Upper lobe of left lung (tissue), 6 donors: ENCODE data around the gene SULF2. TPM values are rescaled to one million over a fixed set of nuclear protein-coding genes. Genes with fewer than 3 reads are reported as not detected.

Source experiments
- ATAC-seq, 2 donors: fragments of 200-7000 bp; cut with Tn5 transposase; one replicate each; pipeline ENCODE4 v1.9.1; 2022; ENCODE audit warnings: mild to moderate bottlenecking in 2 of 2, moderate library complexity in 2 of 2; ENCODE audit not compliant: low FRiP score in 2 of 2
- DNase-seq, 2 donors: peaks; one replicate each; pipeline ENCODE4 v3.0.0-alpha.2; 2019 to 2020
- H3K27ac ChIP-seq, 4 donors: fragments of 200-600 bp; sonication (generic); one replicate each; pipeline ENCODE4 v1.5.1; 2016 to 2019
- H3K27me3 ChIP-seq, 4 donors: fragments of 200-600 bp; sonication (generic); one replicate each; pipeline ENCODE4 v1.5.1; 2017 to 2019
- H3K36me3 ChIP-seq, 4 donors: fragments of 200-600 bp; sonication (generic); one replicate each; pipeline ENCODE4 v1.5.1; 2016 to 2019
- H3K4me1 ChIP-seq, 4 donors: fragments of 200-600 bp; sonication (generic); one replicate each; pipeline ENCODE4 v1.5.1; 2018 to 2019
- H3K4me3 ChIP-seq, 4 donors: fragments of 200-600 bp; sonication (generic); one replicate each; pipeline ENCODE4 v1.5.1; 2017 to 2019; ENCODE audit warnings: mild to moderate bottlenecking in 2 of 4, moderate library complexity in 1 of 4
- H3K9me3 ChIP-seq, 4 donors: fragments of 200-600 bp; sonication (generic); one replicate each; pipeline ENCODE4 v1.5.1; 2018 to 2019
- EP300 ChIP-seq, 4 donors: sonication (generic); formaldehyde crosslinking; IDR thresholded peaks; one replicate each; pipeline ENCODE4 v1.5.1; 2017; ENCODE audit warnings: antibody characterized with exemption in 4 of 4, control low read depth in 2 of 4
- POLR2A ChIP-seq, 4 donors: fragments of 450-650 bp; IDR thresholded peaks; one replicate each; pipeline ENCODE4 v1.5.1; 2016 to 2017; ENCODE audit warnings: antibody characterized with exemption in 4 of 4, mild to moderate bottlenecking in 2 of 4
- POLR2AphosphoS5 ChIP-seq, 2 donors: sonication (generic); formaldehyde crosslinking; IDR thresholded peaks; one replicate each; pipeline ENCODE4 v1.5.1; 2017; ENCODE audit warnings: antibody characterized with exemption in 2 of 2
- whole genome bisulfite sequencing, 2 donors: methylation state at CpG; one replicate each; pipeline ENCODE4 v1.1.5; 2017 to 2018; 5-methylcytosine and 5-hydroxymethylcytosine counted together
- total RNA-seq, 6 donors: library from RNA; depleted of rRNA in 4 of 6; stranded (reverse); fragments of >200 nt in 4 of 6; gene quantifications; one replicate each; pipeline versions ENCODE4 v1.1.0 to v1.2.1, GENCODE V29; 2016 to 2021
- TF ChIP-seq, protein P1 (sequence below), 6 experiments: fragments of 450-650 bp in 4 of 6; fragments of 200-600 bp in 2 of 6; sonication (generic) in 2 of 6; IDR thresholded peaks; one replicate each; pipeline ENCODE4 v1.5.1; 2016 to 2019; ENCODE audit warnings: antibody characterized with exemption in 6 of 6
- donor health status: DM: no; HTN: no; CAD: no; lungs with moderate emphysema.
- donor health status: DM: no; HTN: yes; CAD: no; lungs with severe emphysema.

Gene SULF2
- total RNA-seq, 6 donors from 2014 or later, result 15.0 to 63.8 (median 21.7) TPM

GRCh38 chr20:47770935-47771334 lies 14.3 kb downstream of the SULF2 start:
- 71 to 77% methylated on average over 10 to 12 of the region's 12 CpGs for WGBS, 2 donors
- Histone ChIP-seq H3K36me3 (no peaks in the 10 kb centered on the region), H3K9me3 (peaks cover 0 to 4% (median 2%) of the 10 kb centered on the region in 4 donors), H3K27ac (peak overlapping the region in 1 of 4 donors; percentile 22), H3K27me3 (no peaks in the 10 kb centered on the region), H3K4me1 (peaks cover 0 to 8% (median 3%) of the 10 kb centered on the region in 4 donors), H3K4me3 (no peak overlapping the region)
- ATAC-seq (peak; percentile 23 to 48), DNase-seq (peak in 1 of 2 donors; percentile 63)
- TF ChIP-seq, protein P1, sequence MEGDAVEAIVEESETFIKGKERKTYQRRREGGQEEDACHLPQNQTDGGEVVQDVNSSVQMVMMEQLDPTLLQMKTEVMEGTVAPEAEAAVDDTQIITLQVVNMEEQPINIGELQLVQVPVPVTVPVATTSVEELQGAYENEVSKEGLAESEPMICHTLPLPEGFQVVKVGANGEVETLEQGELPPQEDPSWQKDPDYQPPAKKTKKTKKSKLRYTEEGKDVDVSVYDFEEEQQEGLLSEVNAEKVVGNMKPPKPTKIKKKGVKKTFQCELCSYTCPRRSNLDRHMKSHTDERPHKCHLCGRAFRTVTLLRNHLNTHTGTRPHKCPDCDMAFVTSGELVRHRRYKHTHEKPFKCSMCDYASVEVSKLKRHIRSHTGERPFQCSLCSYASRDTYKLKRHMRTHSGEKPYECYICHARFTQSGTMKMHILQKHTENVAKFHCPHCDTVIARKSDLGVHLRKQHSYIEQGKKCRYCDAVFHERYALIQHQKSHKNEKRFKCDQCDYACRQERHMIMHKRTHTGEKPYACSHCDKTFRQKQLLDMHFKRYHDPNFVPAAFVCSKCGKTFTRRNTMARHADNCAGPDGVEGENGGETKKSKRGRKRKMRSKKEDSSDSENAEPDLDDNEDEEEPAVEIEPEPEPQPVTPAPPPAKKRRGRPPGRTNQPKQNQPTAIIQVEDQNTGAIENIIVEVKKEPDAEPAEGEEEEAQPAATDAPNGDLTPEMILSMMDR (IDR thresholded peaks at IDR 0.05), result no peak
- no peak for TF ChIP-seq EP300 (IDR thresholded peaks at IDR 0.05)

DNA sequence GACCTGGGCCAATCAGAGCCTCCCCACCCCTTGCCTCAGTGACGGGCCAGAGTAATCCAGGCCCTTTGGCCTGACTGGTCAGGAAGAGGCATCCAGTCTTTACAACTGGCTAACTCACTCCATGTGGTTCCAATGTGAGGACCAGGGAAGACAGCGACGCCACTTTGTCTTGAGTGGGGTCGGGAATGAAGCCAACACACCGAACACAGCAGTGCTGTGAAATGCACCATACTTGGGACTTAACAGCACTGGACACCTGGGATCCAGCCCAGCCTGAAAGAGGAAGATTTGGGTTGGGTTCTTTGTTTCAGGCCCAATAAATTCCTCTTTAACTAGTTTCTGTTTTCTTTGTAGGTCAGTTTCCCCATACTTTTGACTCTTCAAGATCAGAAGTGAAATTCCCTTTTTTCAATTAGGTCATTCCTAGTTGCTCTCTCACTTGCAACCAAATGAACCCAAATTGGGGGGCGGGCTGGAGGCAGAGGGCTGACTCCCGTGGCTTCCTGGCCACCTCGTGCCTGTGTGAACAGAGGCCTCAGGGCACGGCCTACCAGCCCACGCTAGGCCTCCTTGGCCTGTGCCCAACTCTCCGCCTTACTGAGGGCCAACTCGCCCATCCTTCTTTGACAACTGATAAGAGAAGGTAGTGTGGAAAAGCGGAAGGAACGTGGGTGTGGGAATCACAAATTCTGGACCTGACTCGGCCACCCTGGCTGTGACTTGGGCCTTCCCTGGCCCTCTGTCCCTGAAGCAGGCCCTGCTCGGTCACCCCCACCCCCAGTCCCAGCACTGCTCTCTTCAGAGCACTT lies 17.1 kb downstream of the SULF2 start:
- no peak overlapping the region for H3K4me3 ChIP-seq
- TF ChIP-seq POLR2A (IDR thresholded peaks at IDR 0.05), result no peak
- no peak for TF ChIP-seq POLR2AphosphoS5 (IDR thresholded peaks at IDR 0.05)
- TF ChIP-seq, protein P1 (IDR thresholded peaks at IDR 0.05), result no peak
- no peak for TF ChIP-seq EP300 (IDR thresholded peaks at IDR 0.05)
- H3K27ac ChIP-seq, result peak overlapping the region in 2 of 4 donors; percentile 56 to 57
- H3K27me3 ChIP-seq, result no peaks in the 10 kb centered on the region
- peak; percentile 57 to 65 for ATAC-seq
- peaks cover 0 to 4% (median 0%) of the 10 kb centered on the region in 4 donors for H3K9me3 ChIP-seq
- WGBS, 2 donors, result 50 to 56% methylated on average over 15 to 16 of the region's 16 CpGs
- peak; percentile 38 to 60 for DNase-seq
- no peaks in the 10 kb centered on the region for H3K36me3 ChIP-seq
- peaks cover 0 to 9% (median 0%) of the 10 kb centered on the region in 4 donors for H3K4me1 ChIP-seq

DNA sequence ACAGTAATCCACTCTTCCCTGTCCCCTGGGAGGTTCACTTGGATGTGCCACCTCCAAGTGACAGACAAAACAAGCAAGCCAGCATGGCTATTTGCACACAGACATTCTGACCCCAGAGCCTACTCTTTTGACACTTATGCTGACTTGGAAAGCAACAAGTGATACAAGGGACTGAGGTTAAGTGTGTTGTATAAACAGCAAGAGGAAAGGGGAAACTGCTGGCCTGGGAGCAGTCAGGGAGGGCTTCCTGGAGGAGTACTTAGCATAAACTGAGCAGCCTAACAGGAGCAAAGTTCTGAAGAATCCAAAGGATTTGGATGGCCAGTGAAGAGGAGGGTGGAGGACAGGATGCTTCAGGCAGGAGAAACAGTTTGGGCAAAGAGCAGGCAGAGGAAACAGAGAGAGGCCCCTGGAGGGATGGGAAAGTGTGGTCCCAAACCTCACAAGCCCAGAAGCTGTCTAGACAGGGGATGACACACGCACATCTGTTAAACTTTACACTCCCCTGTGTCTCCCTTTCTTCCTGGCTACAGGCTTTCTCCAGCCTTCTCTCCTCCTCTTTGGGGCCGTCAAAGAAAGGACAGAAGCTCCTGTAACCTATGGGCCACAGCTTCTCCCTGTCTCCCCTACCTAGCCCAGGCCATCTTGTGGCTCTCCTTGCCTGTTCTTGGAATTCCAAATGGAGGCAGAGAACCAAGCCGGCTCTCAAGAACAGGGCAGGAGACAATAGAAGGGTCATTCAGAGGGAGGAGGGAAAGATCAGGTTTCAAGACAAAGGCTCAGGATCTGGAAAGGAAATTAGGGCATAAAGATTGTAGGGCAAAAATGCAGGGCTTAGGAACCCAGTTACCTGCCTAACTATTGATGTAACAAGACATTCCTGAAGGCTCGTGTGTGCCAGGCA lies 19.3 kb downstream of the SULF2 start:
- WGBS, 2 donors, result 62 to 64% methylated on average over 4 of the region's 4 CpGs
- H3K4me1 ChIP-seq, result peaks cover 0 to 7% (median 0%) of the 10 kb centered on the region in 4 donors
- no peak overlapping the region for H3K4me3 ChIP-seq
- ATAC-seq, result peak in 1 of 2 donors; percentile 51
- H3K27ac ChIP-seq, result no peak overlapping the region
- H3K36me3 ChIP-seq, result no peaks in the 10 kb centered on the region
- TF ChIP-seq POLR2A (IDR thresholded peaks at IDR 0.05), result no peak
- TF ChIP-seq, protein P1 (IDR thresholded peaks at IDR 0.05), result no peak
- no peak for TF ChIP-seq POLR2AphosphoS5 (IDR thresholded peaks at IDR 0.05)
- no peak for TF ChIP-seq EP300 (IDR thresholded peaks at IDR 0.05)
- no peak for DNase-seq
- peaks cover 0 to 4% (median 0%) of the 10 kb centered on the region in 4 donors for H3K9me3 ChIP-seq
- no peaks in the 10 kb centered on the region for H3K27me3 ChIP-seq

DNA sequence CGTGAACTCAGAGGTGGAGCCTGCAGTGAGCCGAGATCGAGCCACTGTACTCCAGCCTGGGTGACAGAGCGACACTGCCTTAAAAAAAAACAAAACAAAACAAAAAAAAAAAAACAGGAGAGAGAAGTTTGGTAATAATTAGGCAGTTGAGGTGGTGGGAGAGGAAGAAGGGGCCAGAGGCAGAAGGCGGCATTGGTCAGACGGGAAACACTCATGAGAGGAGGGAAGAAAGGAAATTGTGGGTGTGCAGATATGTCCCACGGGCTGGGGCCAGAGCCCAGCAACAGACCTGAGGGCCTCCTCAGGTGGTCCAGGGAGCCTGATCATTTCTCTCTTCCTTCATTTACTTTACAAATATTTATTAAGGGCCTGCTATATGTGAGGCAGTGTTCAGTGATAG lies 20.0 kb downstream of the SULF2 start:
- TF ChIP-seq POLR2AphosphoS5 (IDR thresholded peaks at IDR 0.05) (no peak), EP300 (IDR thresholded peaks at IDR 0.05) (no peak), POLR2A (IDR thresholded peaks at IDR 0.05) (no peak)
- TF ChIP-seq, protein P1 (IDR thresholded peaks at IDR 0.05), result no peak
- no peak overlapping the region for H3K27ac ChIP-seq
- H3K4me3 ChIP-seq, result no peak overlapping the region
- H3K36me3 ChIP-seq, result no peaks in the 10 kb centered on the region
- H3K4me1 ChIP-seq, result peaks cover 0 to 7% (median 0%) of the 10 kb centered on the region in 4 donors
- no peaks in the 10 kb centered on the region for H3K9me3 ChIP-seq
- H3K27me3 ChIP-seq, result no peaks in the 10 kb centered on the region
- WGBS, 2 donors, result 63 to 64% methylated on average over 7 of the region's 7 CpGs
- no peak for ATAC-seq
- no peak for DNase-seq
